SW480 (cell line): Measurements from ENCODE around the gene PLCG2.

Experiments used
- DNase-seq: peaks from one replicate; pipeline ENCODE4 v3.0.0-alpha.2; 2016; ENCODE audit warnings: low spot score

Gene PLCG2

GRCh38 chr16:81878529-81878928 lies 99.4 kb downstream of the PLCG2 start:
- no peak for DNase-seq

GRCh38 chr16:81879625-81880024 lies 100.5 kb downstream of the PLCG2 start:
- DNase-seq: no peak

GRCh38 chr16:81880816-81881215 lies 101.7 kb downstream of the PLCG2 start:
- DNase-seq: no peak

GRCh38 chr16:81881228-81881627 lies 102.1 kb downstream of the PLCG2 start:
- DNase-seq: no peak

GRCh38 chr16:81882559-81882958 lies 103.5 kb downstream of the PLCG2 start:
- DNase-seq: no peak

GRCh38 chr16:81883235-81883634 lies 104.1 kb downstream of the PLCG2 start:
- no peak for DNase-seq

- peak; percentile 41 for DNase-seq
Observed at GRCh38 chr16:81885976-81886586, 107.0 kb downstream of the PLCG2 start.

- DNase-seq: no peak
Observed at GRCh38 chr16:81888520-81889394, 109.7 kb downstream of the PLCG2 start.

- no peak for DNase-seq
Observed at GRCh38 chr16:81891736-81892364, 112.8 kb downstream of the PLCG2 start.

GRCh38 chr16:81894592-81894991 lies 115.5 kb downstream of the PLCG2 start:
- DNase-seq: no peak

- no peak for DNase-seq
Observed at GRCh38 chr16:81896902-81897301, 117.8 kb downstream of the PLCG2 start.

GRCh38 chr16:81899601-81900000 lies 120.5 kb downstream of the PLCG2 start:
- no peak for DNase-seq

GRCh38 chr16:81900014-81900413 lies 120.9 kb downstream of the PLCG2 start:
- no peak for DNase-seq

GRCh38 chr16:81900456-81900855 lies 121.4 kb downstream of the PLCG2 start:
- no peak for DNase-seq

GRCh38 chr16:81901484-81901883 lies 122.4 kb downstream of the PLCG2 start:
- no peak for DNase-seq

GRCh38 chr16:81902025-81902424 lies 122.9 kb downstream of the PLCG2 start:
- no peak for DNase-seq

- no peak for DNase-seq
Observed at GRCh38 chr16:81904320-81904719, 125.2 kb downstream of the PLCG2 start.

GRCh38 chr16:81905277-81905676 lies 126.2 kb downstream of the PLCG2 start:
- no peak for DNase-seq

GRCh38 chr16:81907681-81908080 lies 128.6 kb downstream of the PLCG2 start:
- no peak for DNase-seq

GRCh38 chr16:81908466-81909262 lies 129.6 kb downstream of the PLCG2 start:
- DNase-seq: no peak

GRCh38 chr16:81910366-81910885 lies 131.3 kb downstream of the PLCG2 start:
- no peak for DNase-seq

GRCh38 chr16:81912395-81912794 lies 133.3 kb downstream of the PLCG2 start:
- no peak for DNase-seq
